HG03108 (cell line): Measurements from ENCODE around the gene C11orf68.

Source experiments
- ATAC-seq: cut with Tn5 transposase; IDR thresholded peaks from one replicate; pipeline ENCODE4 v1.9.1; 2021; ENCODE audit warnings: moderate library complexity; ENCODE audit not compliant: unreplicated experiment

Gene C11orf68

DNA sequence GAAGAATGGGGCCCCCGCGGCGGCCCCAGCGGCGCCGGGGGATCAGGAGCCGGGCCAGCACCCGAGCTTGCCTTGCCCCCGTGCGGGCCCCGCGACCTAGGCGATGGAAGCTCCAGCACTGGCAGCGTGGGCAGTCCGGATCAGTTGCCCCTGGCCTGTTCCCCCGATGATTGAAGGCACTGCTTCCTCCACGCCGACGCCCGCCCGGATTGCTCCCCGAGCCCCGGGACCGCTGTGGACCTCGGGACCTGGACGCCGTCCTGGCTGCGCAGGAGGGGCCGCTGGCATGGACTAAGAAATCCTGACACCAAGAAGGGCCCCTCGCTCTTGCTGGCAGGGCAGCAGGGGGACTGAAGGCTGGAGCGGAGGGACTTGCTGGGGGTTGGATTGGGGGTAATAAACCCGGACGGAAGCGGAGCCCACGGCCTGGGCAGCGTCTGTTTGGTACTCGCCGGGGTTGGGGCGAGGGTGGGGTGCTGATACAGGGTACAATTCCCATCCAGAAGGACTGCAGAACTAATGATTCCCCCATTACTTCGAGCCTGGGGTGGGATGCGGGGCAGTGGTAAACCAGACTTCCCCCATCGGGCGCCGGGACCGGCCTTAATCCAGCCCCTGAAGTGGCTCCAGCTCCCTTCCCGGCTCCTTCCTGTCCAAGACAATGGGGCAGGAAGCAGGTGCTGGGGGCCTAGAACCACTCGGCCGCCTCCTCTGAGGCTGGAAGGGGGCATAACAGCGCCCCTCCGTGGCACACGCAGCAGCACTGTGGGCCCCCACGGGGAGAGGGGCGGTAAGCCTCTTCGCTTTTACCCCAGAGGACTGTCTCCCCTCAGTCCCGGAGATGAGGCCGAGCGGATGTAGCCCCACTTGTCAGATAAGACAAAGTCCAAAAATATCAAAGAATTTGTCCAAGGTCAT lies 27.4 kb downstream of the C11orf68 start:
- ATAC-seq: no peak

DNA sequence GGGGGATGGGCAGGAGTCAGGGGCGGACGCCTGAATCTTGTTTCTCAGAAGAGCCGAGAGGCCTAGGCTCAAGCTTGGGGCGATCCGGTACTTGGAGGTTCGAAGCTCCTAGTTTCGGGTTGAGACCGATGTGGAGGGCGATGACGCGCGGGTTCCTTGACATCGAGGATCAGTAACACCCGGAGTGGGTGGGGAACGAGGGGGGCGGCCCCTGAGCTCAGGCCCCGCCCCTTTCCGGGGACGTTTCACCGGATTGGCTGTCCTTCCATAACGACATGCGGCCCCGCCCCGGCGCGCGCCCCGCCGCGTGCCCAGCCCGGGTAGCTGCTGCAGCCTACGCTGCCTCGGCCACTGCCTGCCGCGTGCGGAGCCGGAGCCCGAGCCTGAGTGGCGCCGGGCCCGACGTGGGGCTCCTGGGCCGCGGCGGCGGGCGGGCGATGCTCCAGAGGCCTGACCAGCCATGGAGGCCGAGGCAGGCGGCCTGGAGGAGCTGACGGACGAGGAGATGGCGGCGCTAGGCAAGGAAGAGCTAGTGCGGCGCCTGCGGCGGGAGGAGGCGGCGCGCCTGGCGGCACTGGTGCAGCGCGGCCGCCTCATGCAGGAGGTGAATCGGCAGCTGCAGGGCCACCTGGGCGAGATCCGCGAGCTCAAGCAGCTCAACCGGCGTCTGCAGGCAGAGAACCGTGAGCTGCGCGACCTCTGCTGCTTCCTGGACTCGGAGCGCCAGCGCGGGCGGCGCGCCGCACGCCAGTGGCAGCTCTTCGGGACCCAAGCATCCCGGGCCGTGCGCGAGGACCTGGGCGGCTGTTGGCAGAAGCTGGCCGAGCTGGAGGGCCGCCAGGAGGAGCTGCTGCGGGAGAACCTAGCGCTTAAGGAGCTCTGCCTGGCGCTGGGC lies 28.3 kb downstream of the C11orf68 start, which contains the start of gene CCDC85B:
TSS of gene CCDC85B (plus strand) at position 350 of the 895 bp plus-strand sequence. CDS start at position 461, 111 bp downstream.
- peak; percentile 43 for ATAC-seq

DNA sequence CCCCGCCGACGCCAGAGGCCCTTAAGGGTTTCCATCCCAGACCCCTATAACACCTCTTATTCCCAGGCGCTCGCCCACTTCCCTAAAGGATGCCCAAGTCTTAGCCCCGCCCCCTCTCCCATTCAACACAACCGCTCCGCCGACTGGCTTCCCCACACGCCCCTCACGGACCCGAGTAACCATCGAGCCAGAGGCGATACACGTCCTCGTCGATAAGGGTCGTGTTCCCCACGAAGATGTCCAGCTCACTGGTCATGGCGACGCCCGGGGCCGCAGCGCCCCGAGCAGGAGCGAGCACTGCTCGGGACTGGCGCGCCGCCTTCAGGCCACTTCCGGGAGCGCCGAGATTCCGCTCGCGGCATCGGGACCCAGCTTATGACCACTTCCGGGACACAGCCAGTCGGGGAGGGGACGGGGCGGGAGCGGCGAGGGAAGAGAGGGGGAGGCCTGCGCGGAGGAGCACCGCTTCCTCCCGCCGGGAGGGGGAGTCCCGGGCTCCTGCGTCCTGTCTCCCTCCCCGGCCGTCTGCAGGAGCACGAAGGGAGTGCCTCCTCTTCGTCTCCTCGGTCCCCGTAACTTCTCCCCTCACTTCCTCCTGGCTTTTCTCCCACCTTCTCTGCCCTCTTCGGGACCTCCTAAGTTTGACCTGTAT lies 30.6 kb downstream of the C11orf68 start, which contains the start of gene FIBP:
TSS of gene FIBP (minus strand) at position 309 of the 652 bp plus-strand sequence. CDS start at position 256, 53 bp downstream.
- peak; percentile 37 for ATAC-seq

DNA sequence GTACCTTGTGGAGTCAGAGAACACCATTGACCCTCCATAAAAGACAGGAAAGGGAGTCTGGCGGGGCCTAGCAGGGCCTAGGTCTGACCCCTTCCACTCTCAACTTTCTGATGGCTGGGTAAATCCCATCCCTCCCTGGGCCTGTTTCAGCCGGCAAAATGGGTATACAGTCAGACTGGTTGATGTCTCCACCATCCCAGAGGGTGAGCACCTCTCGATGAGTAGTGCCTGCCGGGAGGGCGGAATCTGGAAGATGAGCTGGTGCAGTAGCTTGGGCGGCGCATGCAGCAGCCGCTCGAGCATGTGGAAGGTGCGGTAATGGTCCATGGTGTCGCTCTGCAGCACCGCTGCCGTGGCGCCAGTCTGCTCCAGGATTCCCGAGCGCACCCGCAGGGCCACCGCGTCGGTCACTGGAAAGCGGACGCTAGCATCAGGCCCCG lies 31.1 kb downstream of the C11orf68 start:
- ATAC-seq: no peak

GRCh38 chr11:65886826-65887722 lies 31.8 kb downstream of the C11orf68 start:
- no peak for ATAC-seq

- no peak for ATAC-seq
Observed at GRCh38 chr11:65885808-65886536, 32.9 kb downstream of the C11orf68 start.

DNA sequence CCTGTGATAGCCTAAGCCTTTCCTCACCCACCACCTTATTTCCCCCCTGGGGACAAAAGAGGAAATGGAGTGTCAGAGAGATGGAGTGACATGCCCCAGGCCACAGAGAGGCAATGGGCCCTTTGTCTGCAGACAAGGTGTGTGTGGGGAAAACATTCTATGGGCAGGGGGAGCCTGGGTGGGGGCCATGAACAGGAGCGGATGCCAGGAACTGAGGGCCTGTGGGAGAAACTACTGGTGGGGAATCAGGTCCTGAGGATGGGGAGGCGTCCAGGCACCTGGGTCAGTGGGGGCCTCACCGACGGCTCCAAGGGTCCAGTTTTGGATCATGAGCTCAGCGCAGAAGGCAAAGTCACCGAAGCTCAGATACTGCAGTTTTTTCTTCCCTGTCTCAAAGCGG lies 33.6 kb downstream of the C11orf68 start:
- no peak for ATAC-seq

DNA sequence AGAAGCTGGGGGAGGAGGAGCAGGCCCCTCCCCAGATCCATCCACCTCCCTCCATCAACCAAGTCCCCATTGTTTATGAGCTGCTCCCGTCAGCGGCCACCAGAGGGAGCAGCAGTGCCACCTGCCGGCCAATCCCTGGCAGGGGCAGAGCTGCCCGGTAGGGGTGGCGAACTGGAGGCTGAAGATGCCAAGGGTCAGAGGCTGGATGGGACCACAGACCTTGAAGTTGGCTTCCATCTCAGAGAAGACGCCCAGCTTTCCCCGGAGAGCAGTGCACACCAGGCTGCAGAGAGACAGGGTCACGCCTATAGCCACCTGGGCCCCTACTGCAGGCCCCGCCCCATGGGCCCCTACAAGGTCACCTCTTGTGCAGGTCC lies 34.2 kb downstream of the C11orf68 start:
- ATAC-seq: no peak

DNA sequence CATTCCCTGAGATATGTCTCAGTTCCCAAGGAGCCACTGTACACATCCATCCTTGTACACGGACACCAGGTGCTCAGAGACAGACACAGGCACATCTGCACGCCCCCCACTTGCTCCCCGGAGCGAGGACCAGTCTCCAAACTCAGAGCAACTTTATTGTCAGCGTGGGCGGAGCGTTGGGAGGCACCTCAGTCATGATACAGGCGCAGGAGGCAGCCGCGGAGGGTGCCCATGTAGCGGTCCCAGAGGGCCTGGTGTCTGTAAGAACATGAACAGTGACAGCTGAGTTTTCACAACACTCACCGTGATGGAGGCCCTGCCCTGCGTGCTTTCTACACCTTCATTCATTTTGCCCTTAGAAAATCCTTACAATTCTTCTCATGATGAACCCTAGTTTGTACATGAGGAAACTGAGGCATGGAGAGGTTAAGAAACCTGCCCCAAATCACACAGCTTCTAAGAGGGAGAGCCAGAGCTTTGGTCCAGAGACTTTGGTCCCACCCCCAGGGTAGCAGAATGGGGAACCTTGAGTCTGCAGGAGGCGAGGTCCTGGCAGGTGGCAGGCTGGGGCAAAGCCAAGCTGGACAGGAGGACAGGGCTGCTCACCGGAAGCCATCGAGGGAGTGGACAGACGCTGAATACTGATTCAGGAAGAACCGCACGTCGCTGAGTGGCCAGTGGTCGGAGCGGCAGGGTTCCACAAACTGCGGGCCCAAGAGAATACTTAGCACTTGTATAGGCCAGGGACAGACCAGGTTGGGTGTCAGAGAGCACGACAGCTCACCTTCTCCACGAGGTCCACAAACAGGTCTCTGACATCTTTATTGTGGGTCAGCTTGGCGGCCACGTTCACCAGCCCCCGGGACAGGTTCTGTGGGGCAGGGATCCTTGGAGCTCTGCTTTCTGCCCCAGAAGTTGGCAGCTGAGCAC lies 34.8 kb downstream of the C11orf68 start:
- ATAC-seq: no peak

DNA sequence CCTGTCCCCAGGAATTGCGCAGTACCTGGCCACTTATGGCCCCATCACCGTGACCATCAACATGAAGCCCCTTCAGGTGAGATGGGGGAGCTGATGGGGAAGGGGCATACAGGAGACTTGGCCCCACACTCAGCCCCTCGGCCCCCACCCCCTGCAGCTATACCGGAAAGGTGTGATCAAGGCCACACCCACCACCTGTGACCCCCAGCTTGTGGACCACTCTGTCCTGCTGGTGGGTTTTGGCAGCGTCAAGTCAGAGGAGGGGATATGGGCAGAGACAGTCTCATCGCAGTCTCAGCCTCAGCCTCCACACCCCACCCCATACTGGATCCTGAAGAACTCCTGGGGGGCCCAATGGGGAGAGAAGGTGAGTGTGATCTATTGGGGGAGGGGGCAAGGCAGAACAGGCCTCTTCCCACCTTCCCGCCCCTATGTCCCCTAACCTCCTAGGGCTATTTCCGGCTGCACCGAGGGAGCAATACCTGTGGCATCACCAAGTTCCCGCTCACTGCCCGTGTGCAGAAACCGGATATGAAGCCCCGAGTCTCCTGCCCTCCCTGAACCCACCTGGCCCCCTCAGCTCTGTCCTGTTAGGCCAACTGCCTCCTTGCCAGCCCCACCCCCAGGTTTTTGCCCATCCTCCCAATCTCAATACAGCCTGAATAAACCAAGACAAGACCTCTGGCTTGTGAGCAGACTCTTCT lies 35.7 kb downstream of the C11orf68 start:
- ATAC-seq: no peak

DNA sequence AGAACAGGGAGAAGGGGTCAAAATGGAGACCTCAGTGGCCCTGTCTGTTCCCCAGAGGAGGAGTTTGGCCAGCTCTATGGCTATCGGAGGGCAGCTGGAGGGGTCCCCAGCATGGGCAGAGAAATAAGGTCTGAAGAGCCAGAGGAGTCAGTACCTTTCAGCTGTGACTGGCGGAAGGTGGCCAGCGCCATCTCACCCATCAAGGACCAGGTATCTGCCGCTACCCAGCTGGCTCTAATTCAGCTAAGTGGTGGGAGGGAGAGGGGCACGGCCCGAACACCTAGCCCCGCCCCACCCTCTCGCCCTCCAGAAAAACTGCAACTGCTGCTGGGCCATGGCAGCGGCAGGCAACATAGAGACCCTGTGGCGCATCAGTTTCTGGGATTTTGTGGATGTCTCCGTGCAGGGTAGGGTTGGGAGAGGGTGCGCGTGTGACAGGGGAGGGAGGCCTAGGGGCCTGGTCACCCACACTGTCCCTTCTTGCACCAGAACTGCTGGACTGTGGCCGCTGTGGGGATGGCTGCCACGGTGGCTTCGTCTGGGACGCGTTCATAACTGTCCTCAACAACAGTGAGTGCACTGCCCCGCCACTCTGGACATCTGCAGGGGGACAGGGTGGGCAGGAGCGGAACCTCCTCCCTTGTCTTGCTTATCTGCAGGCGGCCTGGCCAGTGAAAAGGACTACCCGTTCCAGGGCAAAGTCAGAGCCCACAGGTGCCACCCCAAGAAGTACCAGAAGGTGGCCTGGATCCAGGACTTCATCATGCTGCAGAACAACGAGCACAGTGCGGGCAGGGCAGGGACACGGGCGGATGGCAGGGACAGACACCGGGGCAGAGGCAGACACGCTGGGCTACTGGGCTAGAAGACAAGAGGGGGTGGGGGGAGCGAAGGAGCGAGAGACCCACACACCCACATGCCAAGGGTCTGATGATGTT lies 36.5 kb downstream of the C11orf68 start:
- no peak for ATAC-seq

DNA sequence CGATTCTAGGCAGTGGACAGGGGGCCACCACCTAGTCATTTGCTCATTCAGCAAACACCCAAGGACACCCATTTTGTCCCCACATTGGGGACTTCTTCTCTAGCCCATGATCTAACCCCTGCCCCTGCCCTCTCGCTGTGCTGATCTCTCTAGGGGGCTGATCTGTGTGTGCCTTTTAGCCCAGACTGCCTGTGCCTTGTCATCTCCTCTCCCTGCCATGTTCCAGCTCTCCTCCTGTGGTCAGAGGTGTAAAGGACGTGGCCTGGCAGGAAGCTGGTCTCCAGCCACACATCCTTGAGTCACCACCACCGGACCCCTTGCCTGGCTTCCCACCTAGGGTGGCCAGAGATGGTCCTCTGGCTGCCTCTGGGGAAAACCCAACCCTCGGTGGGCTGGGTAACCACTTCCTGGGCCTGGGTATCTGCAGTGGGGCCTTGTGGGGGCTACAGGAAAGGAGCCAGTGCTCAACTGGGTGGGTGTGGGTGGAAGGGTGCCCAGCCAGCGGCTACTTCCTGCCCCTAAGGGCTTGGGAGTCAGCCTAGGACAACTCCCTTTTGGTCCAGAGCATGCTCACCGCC lies 37.9 kb downstream of the C11orf68 start:
- ATAC-seq: no peak

DNA sequence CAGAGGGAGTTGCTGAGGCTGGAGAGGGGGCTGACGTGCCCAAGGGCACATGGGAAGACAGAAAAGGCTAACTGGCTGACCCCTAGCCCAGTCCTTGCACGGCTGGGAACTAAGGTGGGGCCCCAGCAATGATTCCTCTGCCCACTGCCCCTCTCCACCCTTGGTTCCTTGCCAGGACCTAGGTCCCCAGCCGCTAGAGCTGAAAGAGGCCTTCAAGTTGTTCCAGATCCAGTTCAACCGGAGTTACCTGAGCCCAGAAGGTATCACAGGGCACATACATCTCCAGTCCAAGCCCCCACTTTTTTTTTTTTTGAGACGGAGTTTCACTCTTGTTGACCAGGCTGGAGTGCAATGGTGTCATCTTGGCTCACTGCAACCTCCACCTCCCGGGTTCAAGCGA lies 38.8 kb downstream of the C11orf68 start:
- no peak for ATAC-seq

- ATAC-seq: no peak
Observed at GRCh38 chr11:65879617-65880016, 39.2 kb downstream of the C11orf68 start, which contains the start of gene CTSW. TSS of gene CTSW (plus strand) at chr11:65879837. CDS start at chr11:65879855, 18 bp downstream.

- peak; percentile 68 for ATAC-seq
Observed at GRCh38 chr11:65873318-65874156, 45.3 kb downstream of the C11orf68 start.
